Ectodermal cell (in vitro differentiated cells): ENCODE measurements around the gene EPB41L5.
"Not testable (repeated sequence)": the region's sequence is repeated elsewhere in the genome, so short reads cannot be mapped to it uniquely, and the experiment has no call there.

Experiments
- H3K27ac ChIP-seq: 2 replicates; pipeline ENCODE4 v1.7.0; 2013; ENCODE audit warnings: mild to moderate bottlenecking, low read depth, low read length; ENCODE audit not compliant: insufficient read depth, poor library complexity, severe bottlenecking
- H3K27me3 ChIP-seq: 2 replicates; pipeline ENCODE4 v1.7.0; 2013; ENCODE audit warnings: mild to moderate bottlenecking, low read length; ENCODE audit not compliant: insufficient read depth, control insufficient read depth, poor library complexity, severe bottlenecking
- H3K36me3 ChIP-seq: one replicate; pipeline ENCODE4 v1.7.0; 2013; ENCODE audit warnings: low read length; ENCODE audit not compliant: control insufficient read depth, insufficient read depth
- H3K4me1 ChIP-seq: one replicate; pipeline ENCODE4 v1.7.0; 2013; ENCODE audit warnings: low read length; ENCODE audit not compliant: control insufficient read depth, insufficient read depth
- H3K4me3 ChIP-seq: 2 replicates; pipeline ENCODE4 v1.7.0; 2013; ENCODE audit warnings: low read depth, low read length, control low read depth; ENCODE audit not compliant: insufficient read depth
- H3K9me3 ChIP-seq: 2 replicates; pipeline ENCODE4 v1.7.0; 2013; ENCODE audit warnings: mild to moderate bottlenecking, low read length, moderate library complexity; ENCODE audit not compliant: control insufficient read depth
- WGBS, 2 experiments: methylation state at CpG; one replicate each; pipeline ENCODE4 v1.1.7; 2013; ENCODE audit warnings: missing lambda C conversion rate in 2 of 2; 5-methylcytosine and 5-hydroxymethylcytosine counted together

Gene EPB41L5

DNA sequence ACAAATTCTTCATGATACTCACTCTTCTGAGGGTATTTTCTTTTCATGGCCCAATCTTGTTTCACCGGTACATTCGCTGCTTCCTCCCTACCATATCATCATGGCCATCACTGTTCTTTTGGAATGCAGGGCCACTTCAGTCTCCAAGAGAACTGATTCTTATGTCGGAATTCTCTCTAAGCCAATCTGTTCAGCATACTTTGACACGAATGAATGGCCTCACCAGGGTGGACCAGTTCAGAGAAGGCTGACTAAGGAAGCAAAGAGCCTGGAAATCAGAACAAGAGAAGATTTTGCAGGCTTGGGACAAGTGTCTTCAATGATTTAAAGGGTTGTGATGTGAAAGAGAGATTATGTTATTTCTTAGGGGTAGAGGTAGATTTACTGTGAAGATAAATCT is 5.0 kb upstream of the EPB41L5 start:
- Histone ChIP-seq H3K4me3 (no peak overlapping the region), H3K27ac (no peak overlapping the region), H3K4me1 (no peaks in the 10 kb centered on the region), H3K36me3 (no peaks in the 10 kb centered on the region), H3K9me3 (no peaks in the 10 kb centered on the region), H3K27me3 (no peaks in the 10 kb centered on the region)
- WGBS, 2 experiments = 84% methylated on average over 4 of the region's 4 CpGs

DNA sequence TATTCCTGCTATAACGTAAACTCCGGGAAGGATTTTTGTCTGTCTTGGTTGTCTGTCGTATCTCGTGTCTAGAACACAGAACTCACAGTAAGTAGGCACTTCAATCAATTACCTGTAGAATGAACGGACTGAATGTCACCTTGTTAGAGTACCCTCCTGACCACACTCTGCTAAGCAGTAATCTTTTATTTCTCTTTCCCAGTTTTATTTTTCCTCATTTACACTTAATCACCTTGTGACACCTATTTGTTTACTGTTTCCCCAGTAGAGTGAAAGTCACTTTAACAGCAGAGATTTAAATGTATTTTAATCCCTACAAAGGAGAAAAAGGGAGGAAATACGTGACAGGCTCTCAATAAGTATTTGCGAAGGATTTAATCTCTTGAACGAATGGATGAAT is 514 bp upstream of the EPB41L5 start:
- no peaks in the 10 kb centered on the region for H3K27me3 ChIP-seq
- H3K27ac ChIP-seq = peak overlapping the region; percentile 50
- H3K36me3 ChIP-seq = no peaks in the 10 kb centered on the region
- no peaks in the 10 kb centered on the region for H3K4me1 ChIP-seq
- H3K4me3 ChIP-seq = peak overlapping the region; percentile 65
- WGBS, 2 experiments = 51 to 55% methylated on average over 8 of the region's 8 CpGs
- no peaks in the 10 kb centered on the region for H3K9me3 ChIP-seq

DNA sequence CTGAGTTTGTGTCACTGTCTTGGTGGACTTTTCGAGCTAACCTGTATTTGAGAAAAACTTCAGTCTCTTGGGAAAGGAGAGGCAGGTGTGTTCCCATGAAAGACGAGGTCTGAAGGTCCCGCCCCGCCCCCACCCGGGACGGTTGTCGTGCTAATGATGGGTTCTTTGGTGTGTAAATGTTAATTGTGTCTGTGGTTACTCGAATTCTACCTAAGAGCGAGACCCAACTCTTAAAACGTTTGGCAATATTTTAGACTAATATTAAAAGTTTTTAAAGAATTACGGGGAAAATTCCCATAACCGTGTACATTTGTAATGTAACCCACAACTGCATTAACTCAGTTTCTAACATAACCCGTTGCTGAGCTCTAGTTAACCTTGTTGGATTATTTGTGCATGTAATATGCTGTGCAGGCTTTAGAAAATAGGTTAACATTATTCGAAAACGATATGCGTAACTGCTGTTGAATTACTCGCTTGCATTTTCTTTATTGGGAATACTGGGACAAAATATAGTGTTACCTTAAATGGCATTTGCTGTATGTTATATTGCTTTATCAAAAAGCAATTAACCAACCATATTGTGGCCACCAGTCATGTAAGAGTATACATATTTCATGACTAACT is 833 bp downstream of the EPB41L5 start:
- H3K4me3 ChIP-seq = peak overlapping the region; percentile 65
- no peaks in the 10 kb centered on the region for H3K36me3 ChIP-seq
- no peaks in the 10 kb centered on the region for H3K9me3 ChIP-seq
- H3K27ac ChIP-seq = peak overlapping the region; percentile 91
- WGBS, 2 experiments = 15% methylated on average over 11 to 16 of the region's 17 CpGs
- no peaks in the 10 kb centered on the region for H3K27me3 ChIP-seq
- no peaks in the 10 kb centered on the region for H3K4me1 ChIP-seq

DNA sequence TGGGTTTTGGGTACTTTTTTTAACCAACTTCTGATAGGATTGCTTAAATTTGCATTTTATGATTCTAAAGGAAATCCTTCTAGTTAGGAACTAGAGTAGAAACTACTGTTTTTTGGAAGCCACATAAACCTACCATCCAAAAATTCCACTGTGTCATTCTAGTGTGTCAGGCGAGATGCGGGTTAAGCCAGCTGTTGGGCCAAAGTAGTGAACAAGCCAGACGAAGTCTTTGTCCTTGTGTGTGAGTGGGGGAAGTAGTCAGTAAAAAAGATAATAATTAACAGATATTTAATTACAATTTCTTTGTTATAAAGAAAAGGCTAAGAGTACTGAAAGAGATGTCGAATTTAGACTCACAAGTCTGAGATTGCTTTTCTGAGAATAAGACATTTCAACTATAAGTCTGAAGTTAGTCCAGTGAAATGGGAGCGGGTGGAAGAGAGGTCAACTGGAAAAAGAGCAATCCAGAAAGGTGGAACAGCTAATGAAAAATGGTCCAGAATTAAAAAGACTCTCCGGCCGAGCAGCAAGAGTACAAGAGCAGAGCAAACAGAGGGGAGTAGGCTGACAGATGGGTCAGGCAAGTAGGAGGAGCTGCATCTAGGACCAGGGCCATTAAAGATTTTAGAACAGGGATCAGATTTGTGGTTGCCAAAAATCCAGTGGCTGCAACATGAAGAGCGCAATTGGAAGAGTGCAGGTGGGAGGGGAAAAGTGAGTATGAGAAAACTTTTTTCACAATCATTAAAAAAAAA is 1.5 kb downstream of the EPB41L5 start:
- Histone ChIP-seq H3K4me3 (peak overlapping the region; percentile 65), H3K36me3 (no peaks in the 10 kb centered on the region), H3K27me3 (no peaks in the 10 kb centered on the region), H3K4me1 (no peaks in the 10 kb centered on the region), H3K9me3 (no peaks in the 10 kb centered on the region), H3K27ac (no peak overlapping the region)
- 75 to 83% methylated on average over 6 to 7 of the region's 8 CpGs for WGBS, 2 experiments

GRCh38 chr2:120016800-120017199 is 3.9 kb downstream of the EPB41L5 start:
- H3K9me3 ChIP-seq = no peaks in the 10 kb centered on the region
- no peaks in the 10 kb centered on the region for H3K36me3 ChIP-seq
- H3K4me3 ChIP-seq = no peak overlapping the region
- no peaks in the 10 kb centered on the region for H3K4me1 ChIP-seq
- no peaks in the 10 kb centered on the region for H3K27me3 ChIP-seq
- 95 to 99% methylated on average over 3 of the region's 3 CpGs for WGBS, 2 experiments
- no peak overlapping the region for H3K27ac ChIP-seq

- no peaks in the 10 kb centered on the region for H3K27me3 ChIP-seq
- H3K4me3 ChIP-seq = no peak overlapping the region
- no peaks in the 10 kb centered on the region for H3K4me1 ChIP-seq
- no peaks in the 10 kb centered on the region for H3K9me3 ChIP-seq
- H3K27ac ChIP-seq = no peak overlapping the region
- H3K36me3 ChIP-seq = no peaks in the 10 kb centered on the region
- 82 to 100% methylated on average over 1 of the region's 2 CpGs for WGBS, 2 experiments
Measured at GRCh38 chr2:120017201-120017600, 4.3 kb downstream of the EPB41L5 start.

DNA sequence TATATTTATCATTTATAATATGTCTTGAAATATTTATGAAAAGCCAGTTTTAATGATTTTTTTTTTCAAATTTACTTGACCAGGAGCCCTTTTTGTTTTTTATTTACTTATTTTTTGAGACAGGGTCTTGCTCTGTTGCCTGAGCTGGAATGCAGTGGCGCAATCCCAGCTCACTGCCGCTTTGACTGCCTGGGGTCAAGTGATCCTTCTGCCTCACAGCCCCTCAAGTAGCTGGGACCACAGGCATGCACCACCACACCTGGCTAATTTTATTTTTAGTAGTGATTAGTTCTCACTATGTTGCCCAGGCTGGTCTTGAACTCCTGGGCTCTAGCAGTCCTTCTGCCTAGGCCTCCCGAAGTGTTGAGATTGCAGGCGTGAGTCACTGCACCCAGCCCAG is 5.7 kb downstream of the EPB41L5 start:
- H3K36me3 ChIP-seq = no peaks in the 10 kb centered on the region
- H3K9me3 ChIP-seq = no peaks in the 10 kb centered on the region
- H3K4me1 ChIP-seq = no peaks in the 10 kb centered on the region
- H3K27me3 ChIP-seq = no peaks in the 10 kb centered on the region
- no peak overlapping the region for H3K27ac ChIP-seq
- H3K4me3 ChIP-seq = no peak overlapping the region
- 91 to 95% methylated on average over 4 of the region's 4 CpGs for WGBS, 2 experiments

DNA sequence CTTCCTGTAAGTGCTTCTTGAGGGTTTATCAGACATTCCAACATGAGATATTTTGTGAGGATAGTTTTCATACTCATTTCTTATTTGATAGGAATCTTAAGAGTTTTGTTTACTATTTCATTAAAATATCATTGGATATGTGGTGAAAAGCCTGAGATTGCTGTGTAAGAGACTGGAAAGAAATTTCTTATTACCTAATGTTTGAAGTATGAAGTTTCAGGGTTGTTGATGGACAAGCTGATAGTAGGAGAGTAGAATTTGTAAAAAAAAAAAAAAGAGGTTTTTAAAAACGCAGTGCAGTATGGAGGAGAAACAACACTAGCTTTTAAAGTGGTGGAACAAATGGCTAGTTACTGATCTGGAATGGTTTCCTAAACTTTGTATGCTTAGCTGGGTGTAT is 7.7 kb downstream of the EPB41L5 start:
- no peaks in the 10 kb centered on the region for H3K36me3 ChIP-seq
- WGBS, 2 experiments = 90 to 97% methylated on average over 1 of the region's 1 CpG
- no peak overlapping the region for H3K27ac ChIP-seq
- H3K4me1 ChIP-seq = no peaks in the 10 kb centered on the region
- no peaks in the 10 kb centered on the region for H3K9me3 ChIP-seq
- no peaks in the 10 kb centered on the region for H3K27me3 ChIP-seq
- H3K4me3 ChIP-seq = no peak overlapping the region

- not testable (repeated sequence) for H3K27ac ChIP-seq, H3K4me1 ChIP-seq, H3K27me3 ChIP-seq, H3K36me3 ChIP-seq, H3K4me3 ChIP-seq, H3K9me3 ChIP-seq
- 95 to 100% methylated on average over 1 of the region's 1 CpG for WGBS, 2 experiments
Measured at GRCh38 chr2:120022505-120022904, 9.6 kb downstream of the EPB41L5 start.

DNA sequence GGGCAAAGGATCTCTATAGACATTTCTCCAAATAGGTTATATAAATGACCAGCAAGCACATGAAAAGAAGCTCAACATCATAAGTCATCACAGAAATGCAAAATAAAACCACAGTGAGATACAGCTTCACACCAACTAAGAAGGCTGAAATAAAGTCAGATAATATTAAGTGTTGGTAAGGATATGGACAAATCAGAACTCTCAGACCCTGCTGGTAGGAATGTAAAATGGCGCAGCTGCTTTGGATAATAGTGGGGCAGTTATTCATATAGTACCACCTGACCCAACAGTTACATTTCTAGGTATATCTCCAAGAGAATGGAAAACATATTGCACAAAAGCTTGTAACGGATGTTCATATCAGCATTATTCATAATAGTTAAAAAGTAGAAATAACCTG is 14.0 kb downstream of the EPB41L5 start:
- Histone ChIP-seq H3K9me3 (no peaks in the 10 kb centered on the region), H3K27ac (no peak overlapping the region), H3K27me3 (no peaks in the 10 kb centered on the region), H3K4me3 (no peak overlapping the region), H3K4me1 (no peaks in the 10 kb centered on the region), H3K36me3 (peaks cover 8% of the 10 kb centered on the region)
- 100% methylated on average over 1 of the region's 2 CpGs; no CpG with 5 or more reads in 1 of the 2 experiments for WGBS, 2 experiments
